H9 (cell line): Measurements from ENCODE around the gene KIF1A. TPM values are rescaled to one million over a fixed set of nuclear protein-coding genes. Genes with fewer than 3 reads are reported as not detected.

Experiments
- DNase-seq: peaks from one replicate; pipeline ENCODE4 v3.0.0-alpha.2; 2017
- H2AFZ ChIP-seq: one replicate; pipeline ENCODE4 v1.6.1; 2013; ENCODE audit warnings: mild to moderate bottlenecking, low read length, control low read depth, moderate library complexity
- H2AK5ac ChIP-seq: 2 replicates; pipeline ENCODE4 v1.6.1; 2013; ENCODE audit warnings: low read length, control low read depth, mixed read lengths; ENCODE audit not compliant: insufficient read length
- H2BK120ac ChIP-seq: one replicate; pipeline ENCODE4 v1.6.1; 2013; ENCODE audit warnings: low read depth, mild to moderate bottlenecking, low read length, control low read depth, inconsistent platforms; ENCODE audit not compliant: poor library complexity, severe bottlenecking
- H2BK12ac ChIP-seq: 2 replicates; pipeline ENCODE4 v1.6.1; 2013; ENCODE audit warnings: low read length, control low read depth, mixed read lengths, low read depth; ENCODE audit not compliant: insufficient read length
- H2BK15ac ChIP-seq: 2 replicates; pipeline ENCODE4 v1.6.1; 2013; ENCODE audit warnings: low read depth, low read length, control low read depth
- H2BK20ac ChIP-seq: one replicate; pipeline ENCODE4 v1.6.1; 2013; ENCODE audit warnings: low read depth, mild to moderate bottlenecking, low read length, control low read depth, inconsistent platforms; ENCODE audit not compliant: poor library complexity, severe bottlenecking
- H2BK5ac ChIP-seq: 2 replicates; pipeline ENCODE4 v1.6.1; 2013; ENCODE audit warnings: low read length, control low read depth, mixed read lengths; ENCODE audit not compliant: insufficient read length
- H3K14ac ChIP-seq: 2 replicates; pipeline ENCODE4 v1.6.1; 2013; ENCODE audit warnings: low read length, control low read depth; ENCODE audit not compliant: insufficient read depth
- H3K18ac ChIP-seq: 2 replicates; pipeline ENCODE4 v1.6.1; 2013; ENCODE audit warnings: low read depth, mild to moderate bottlenecking, mixed read lengths, low read length, control low read depth; ENCODE audit not compliant: insufficient read length
- H3K23ac ChIP-seq: 2 replicates; pipeline ENCODE4 v1.6.1; 2013; ENCODE audit warnings: low read length, control low read depth, mixed read lengths, low read depth; ENCODE audit not compliant: insufficient read length
- H3K23me2 ChIP-seq: 2 replicates; pipeline ENCODE4 v1.6.1; 2013; ENCODE audit warnings: low read depth, mild to moderate bottlenecking, mixed read lengths, low read length, control low read depth; ENCODE audit not compliant: insufficient read length, poor library complexity, severe bottlenecking
- H3K27ac ChIP-seq: 2 replicates; pipeline ENCODE4 v1.5.1; 2013; ENCODE audit warnings: low read length, control low read depth, mixed read lengths, low read depth; ENCODE audit not compliant: insufficient read length
- H3K27me3 ChIP-seq: 2 replicates; pipeline ENCODE4 v1.6.1; 2013; ENCODE audit warnings: low read length, control low read depth, inconsistent platforms; ENCODE audit not compliant: insufficient read depth
- H3K4ac ChIP-seq: 2 replicates; pipeline ENCODE4 v1.6.1; 2013; ENCODE audit warnings: low read depth, mild to moderate bottlenecking, control low read depth, inconsistent platforms, low read length, moderate library complexity
- H3K4me1 ChIP-seq: 2 replicates; pipeline ENCODE4 v1.6.1; 2013; ENCODE audit warnings: low read length, control low read depth, inconsistent platforms; ENCODE audit not compliant: insufficient read depth
- H3K4me2 ChIP-seq: 2 replicates; pipeline ENCODE4 v1.6.1; 2013; ENCODE audit warnings: low read length, control low read depth, mixed read lengths; ENCODE audit not compliant: insufficient read length, insufficient read depth
- H3K56ac ChIP-seq: 2 replicates; pipeline ENCODE4 v1.6.1; 2013; ENCODE audit warnings: low read depth, mild to moderate bottlenecking, mixed read lengths, low read length, control low read depth; ENCODE audit not compliant: insufficient read length
- H3K79me1 ChIP-seq: 2 replicates; pipeline ENCODE4 v1.6.1; 2013; ENCODE audit warnings: low read depth, mild to moderate bottlenecking, moderate library complexity, low read length, control low read depth, inconsistent platforms; ENCODE audit not compliant: insufficient read depth, poor library complexity, severe bottlenecking
- H3K79me2 ChIP-seq: 2 replicates; pipeline ENCODE4 v1.6.1; 2013; ENCODE audit warnings: low read length, control low read depth, inconsistent platforms; ENCODE audit not compliant: insufficient read depth
- H3K9ac ChIP-seq: 2 replicates; pipeline ENCODE4 v1.6.1; 2013; ENCODE audit warnings: low read length, control low read depth, mixed read lengths; ENCODE audit not compliant: insufficient read length; ENCODE audit errors: extremely low read depth
- H3K9me3 ChIP-seq: one replicate; pipeline ENCODE4 v1.6.1; 2013; ENCODE audit warnings: low read depth, low read length, inconsistent platforms; ENCODE audit not compliant: control insufficient read depth
- H3T11ph ChIP-seq: one replicate; pipeline ENCODE4 v1.6.1; 2013; ENCODE audit warnings: mild to moderate bottlenecking, low read length, control low read depth, inconsistent platforms
- H4K20me1 ChIP-seq: one replicate; pipeline ENCODE4 v1.6.1; 2013; ENCODE audit not compliant: control insufficient read depth, insufficient read length, insufficient read depth
- H4K5ac ChIP-seq: 2 replicates; pipeline ENCODE4 v1.6.1; 2013; ENCODE audit warnings: low read depth, mild to moderate bottlenecking, mixed read lengths, low read length, control low read depth; ENCODE audit not compliant: insufficient read length
- H4K8ac ChIP-seq: replicated peaks from 2 replicates; pipeline ENCODE4 v1.6.1; 2013; ENCODE audit warnings: low read length, control low read depth, mixed read lengths, low read depth; ENCODE audit not compliant: insufficient read length
- H4K91ac ChIP-seq: 2 replicates; pipeline ENCODE4 v1.6.1; 2013; ENCODE audit warnings: low read depth, mild to moderate bottlenecking, moderate library complexity, mixed read lengths, low read length, control low read depth; ENCODE audit not compliant: insufficient read length
- H3K27ac Mint-ChIP-seq, 3 experiments: 2 replicates in 2 of 3; 3 replicates in 1 of 3; pipeline ENCODE4 v1.8.0; 2020 to 2021; ENCODE audit warnings: mixed read lengths in 3 of 3, mild to moderate bottlenecking in 1 of 3, moderate library complexity in 1 of 3
- H3K27me3 Mint-ChIP-seq: 2 replicates; pipeline ENCODE4 v1.8.0; 2021; ENCODE audit warnings: low read depth, mild to moderate bottlenecking, moderate library complexity, mixed read lengths
- H3K36me3 Mint-ChIP-seq, 3 experiments: 2 replicates in 2 of 3; 3 replicates in 1 of 3; pipeline ENCODE4 v1.8.0; 2020 to 2021; ENCODE audit warnings: low read depth in 3 of 3, mixed read lengths in 3 of 3; ENCODE audit not compliant: insufficient read depth in 1 of 3
- H3K4me1 Mint-ChIP-seq, 2 experiments: 2 replicates each; pipeline ENCODE4 v1.8.0; 2020; ENCODE audit warnings: mixed read lengths in 2 of 2
- H3K4me3 Mint-ChIP-seq, 2 experiments: 2 replicates in 1 of 2; 3 replicates in 1 of 2; pipeline ENCODE4 v1.8.0; 2020 to 2021; ENCODE audit warnings: mild to moderate bottlenecking in 2 of 2, mixed read lengths in 2 of 2, moderate library complexity in 1 of 2
- H3K9me3 Mint-ChIP-seq, 2 experiments: 2 replicates in 1 of 2; 3 replicates in 1 of 2; pipeline ENCODE4 v1.8.0; 2020; ENCODE audit warnings: mild to moderate bottlenecking in 2 of 2, mixed read lengths in 2 of 2, moderate library complexity in 1 of 2
- WGBS: extraction: QIAGEN DNeasy Blood & Tissue Kit; methylation state at CpG from one replicate; pipeline ENCODE4 v1.1.7; 2013; ENCODE audit warnings: missing lambda C conversion rate, low lambda C conversion rate, mixed read lengths; ENCODE audit not compliant: insufficient read length; ENCODE audit errors: extremely low coverage; 5-methylcytosine and 5-hydroxymethylcytosine counted together
- total RNA-seq: library from RNA; stranded (reverse); gene quantifications from 2 replicates; pipeline ENCODE4 v1.2.1, GENCODE V29; 2021
- TF ChIP-seq, protein P1 (sequence below): fragments of 200-600 bp; sonication (generic); conservative IDR thresholded peaks from 3 replicates; pipeline ENCODE4 v1.8.0; 2021; ENCODE audit warnings: antibody characterized with exemption, mild to moderate bottlenecking

Gene KIF1A
- total RNA-seq, 1 experiment from 2014 or later = 204 TPM

GRCh38 chr2:240702640-240703011 is 117.4 kb downstream of the KIF1A start:
- H2BK12ac ChIP-seq = no peak overlapping the region
- H3K36me3 Mint-ChIP-seq = no peaks in the 10 kb centered on the region
- no peaks in the 10 kb centered on the region for H3K4me1 ChIP-seq
- H2BK20ac ChIP-seq = no peak overlapping the region
- H3K27ac ChIP-seq = no peak overlapping the region
- no peak overlapping the region for H3K4me3 Mint-ChIP-seq
- no peaks in the 10 kb centered on the region for H3K79me1 ChIP-seq
- no peak overlapping the region for H2BK15ac ChIP-seq
- no peaks in the 10 kb centered on the region for H3K23me2 ChIP-seq
- no peaks in the 10 kb centered on the region for H3K9me3 ChIP-seq
- peaks cover 0 to 5% of the 10 kb centered on the region in 2 experiments; a peak in 3 of 4 replicates for H3K4me1 Mint-ChIP-seq
- peaks cover 8% of the 10 kb centered on the region for H3K27me3 Mint-ChIP-seq
- H4K5ac ChIP-seq = no peak overlapping the region
- TF ChIP-seq, protein P1, sequence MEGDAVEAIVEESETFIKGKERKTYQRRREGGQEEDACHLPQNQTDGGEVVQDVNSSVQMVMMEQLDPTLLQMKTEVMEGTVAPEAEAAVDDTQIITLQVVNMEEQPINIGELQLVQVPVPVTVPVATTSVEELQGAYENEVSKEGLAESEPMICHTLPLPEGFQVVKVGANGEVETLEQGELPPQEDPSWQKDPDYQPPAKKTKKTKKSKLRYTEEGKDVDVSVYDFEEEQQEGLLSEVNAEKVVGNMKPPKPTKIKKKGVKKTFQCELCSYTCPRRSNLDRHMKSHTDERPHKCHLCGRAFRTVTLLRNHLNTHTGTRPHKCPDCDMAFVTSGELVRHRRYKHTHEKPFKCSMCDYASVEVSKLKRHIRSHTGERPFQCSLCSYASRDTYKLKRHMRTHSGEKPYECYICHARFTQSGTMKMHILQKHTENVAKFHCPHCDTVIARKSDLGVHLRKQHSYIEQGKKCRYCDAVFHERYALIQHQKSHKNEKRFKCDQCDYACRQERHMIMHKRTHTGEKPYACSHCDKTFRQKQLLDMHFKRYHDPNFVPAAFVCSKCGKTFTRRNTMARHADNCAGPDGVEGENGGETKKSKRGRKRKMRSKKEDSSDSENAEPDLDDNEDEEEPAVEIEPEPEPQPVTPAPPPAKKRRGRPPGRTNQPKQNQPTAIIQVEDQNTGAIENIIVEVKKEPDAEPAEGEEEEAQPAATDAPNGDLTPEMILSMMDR = no peak
- no peak overlapping the region for H4K8ac ChIP-seq
- H2AFZ ChIP-seq = no peak overlapping the region
- no peak overlapping the region for H3K14ac ChIP-seq
- no peaks in the 10 kb centered on the region for H3K79me2 ChIP-seq
- H2AK5ac ChIP-seq = no peak overlapping the region
- H3K23ac ChIP-seq = no peak overlapping the region
- H3K9me3 Mint-ChIP-seq = no peaks in the 10 kb centered on the region
- H4K91ac ChIP-seq = no peak overlapping the region
- no peak overlapping the region for H3K9ac ChIP-seq
- H3K4me2 ChIP-seq = no peak overlapping the region
- no peaks in the 10 kb centered on the region for H3K27me3 ChIP-seq
- no peak overlapping the region for H3K56ac ChIP-seq
- H2BK5ac ChIP-seq = no peak overlapping the region
- H3K4ac ChIP-seq = no peak overlapping the region
- no CpG with 5 or more reads among the region's 9 CpGs for WGBS
- no peak overlapping the region for H3K18ac ChIP-seq
- H3K27ac Mint-ChIP-seq = no peak overlapping the region; a peak in 1 of 7 replicates
- no peak overlapping the region for H3T11ph ChIP-seq
- no peak for DNase-seq
- no peaks in the 10 kb centered on the region for H4K20me1 ChIP-seq
- no peak overlapping the region for H2BK120ac ChIP-seq
